H9 (cell line): ENCODE data around the gene TCF4. TPM values are rescaled to one million over a fixed set of nuclear protein-coding genes. Genes with fewer than 3 reads are reported as not detected.
A peak's percentile ranks its signal among the peaks of the same experiment; 100 is the strongest.

Source experiments
- DNase-seq: peaks from one replicate; pipeline ENCODE4 v3.0.0-alpha.2; 2017
- H2AFZ ChIP-seq: one replicate; pipeline ENCODE4 v1.6.1; 2013; ENCODE audit warnings: mild to moderate bottlenecking, low read length, control low read depth, moderate library complexity
- H2AK5ac ChIP-seq: 2 replicates; pipeline ENCODE4 v1.6.1; 2013; ENCODE audit warnings: low read length, control low read depth, mixed read lengths; ENCODE audit not compliant: insufficient read length
- H2BK120ac ChIP-seq: one replicate; pipeline ENCODE4 v1.6.1; 2013; ENCODE audit warnings: low read depth, mild to moderate bottlenecking, low read length, control low read depth, inconsistent platforms; ENCODE audit not compliant: poor library complexity, severe bottlenecking
- H2BK12ac ChIP-seq: 2 replicates; pipeline ENCODE4 v1.6.1; 2013; ENCODE audit warnings: low read length, control low read depth, mixed read lengths, low read depth; ENCODE audit not compliant: insufficient read length
- H2BK15ac ChIP-seq: 2 replicates; pipeline ENCODE4 v1.6.1; 2013; ENCODE audit warnings: low read depth, low read length, control low read depth
- H2BK20ac ChIP-seq: one replicate; pipeline ENCODE4 v1.6.1; 2013; ENCODE audit warnings: low read depth, mild to moderate bottlenecking, low read length, control low read depth, inconsistent platforms; ENCODE audit not compliant: poor library complexity, severe bottlenecking
- H2BK5ac ChIP-seq: 2 replicates; pipeline ENCODE4 v1.6.1; 2013; ENCODE audit warnings: low read length, control low read depth, mixed read lengths; ENCODE audit not compliant: insufficient read length
- H3K14ac ChIP-seq: 2 replicates; pipeline ENCODE4 v1.6.1; 2013; ENCODE audit warnings: low read length, control low read depth; ENCODE audit not compliant: insufficient read depth
- H3K18ac ChIP-seq: 2 replicates; pipeline ENCODE4 v1.6.1; 2013; ENCODE audit warnings: low read depth, mild to moderate bottlenecking, mixed read lengths, low read length, control low read depth; ENCODE audit not compliant: insufficient read length
- H3K23ac ChIP-seq: 2 replicates; pipeline ENCODE4 v1.6.1; 2013; ENCODE audit warnings: low read length, control low read depth, mixed read lengths, low read depth; ENCODE audit not compliant: insufficient read length
- H3K23me2 ChIP-seq: 2 replicates; pipeline ENCODE4 v1.6.1; 2013; ENCODE audit warnings: low read depth, mild to moderate bottlenecking, mixed read lengths, low read length, control low read depth; ENCODE audit not compliant: insufficient read length, poor library complexity, severe bottlenecking
- H3K27ac ChIP-seq: 2 replicates; pipeline ENCODE4 v1.5.1; 2013; ENCODE audit warnings: low read length, control low read depth, mixed read lengths, low read depth; ENCODE audit not compliant: insufficient read length
- H3K27me3 ChIP-seq: 2 replicates; pipeline ENCODE4 v1.6.1; 2013; ENCODE audit warnings: low read length, control low read depth, inconsistent platforms; ENCODE audit not compliant: insufficient read depth
- H3K4ac ChIP-seq: 2 replicates; pipeline ENCODE4 v1.6.1; 2013; ENCODE audit warnings: low read depth, mild to moderate bottlenecking, control low read depth, inconsistent platforms, low read length, moderate library complexity
- H3K4me1 ChIP-seq: 2 replicates; pipeline ENCODE4 v1.6.1; 2013; ENCODE audit warnings: low read length, control low read depth, inconsistent platforms; ENCODE audit not compliant: insufficient read depth
- H3K4me2 ChIP-seq: 2 replicates; pipeline ENCODE4 v1.6.1; 2013; ENCODE audit warnings: low read length, control low read depth, mixed read lengths; ENCODE audit not compliant: insufficient read length, insufficient read depth
- H3K56ac ChIP-seq: 2 replicates; pipeline ENCODE4 v1.6.1; 2013; ENCODE audit warnings: low read depth, mild to moderate bottlenecking, mixed read lengths, low read length, control low read depth; ENCODE audit not compliant: insufficient read length
- H3K79me1 ChIP-seq: 2 replicates; pipeline ENCODE4 v1.6.1; 2013; ENCODE audit warnings: low read depth, mild to moderate bottlenecking, moderate library complexity, low read length, control low read depth, inconsistent platforms; ENCODE audit not compliant: insufficient read depth, poor library complexity, severe bottlenecking
- H3K79me2 ChIP-seq: 2 replicates; pipeline ENCODE4 v1.6.1; 2013; ENCODE audit warnings: low read length, control low read depth, inconsistent platforms; ENCODE audit not compliant: insufficient read depth
- H3K9ac ChIP-seq: 2 replicates; pipeline ENCODE4 v1.6.1; 2013; ENCODE audit warnings: low read length, control low read depth, mixed read lengths; ENCODE audit not compliant: insufficient read length; ENCODE audit errors: extremely low read depth
- H3K9me3 ChIP-seq: one replicate; pipeline ENCODE4 v1.6.1; 2013; ENCODE audit warnings: low read depth, low read length, inconsistent platforms; ENCODE audit not compliant: control insufficient read depth
- H3T11ph ChIP-seq: one replicate; pipeline ENCODE4 v1.6.1; 2013; ENCODE audit warnings: mild to moderate bottlenecking, low read length, control low read depth, inconsistent platforms
- H4K20me1 ChIP-seq: one replicate; pipeline ENCODE4 v1.6.1; 2013; ENCODE audit not compliant: control insufficient read depth, insufficient read length, insufficient read depth
- H4K5ac ChIP-seq: 2 replicates; pipeline ENCODE4 v1.6.1; 2013; ENCODE audit warnings: low read depth, mild to moderate bottlenecking, mixed read lengths, low read length, control low read depth; ENCODE audit not compliant: insufficient read length
- H4K8ac ChIP-seq: replicated peaks from 2 replicates; pipeline ENCODE4 v1.6.1; 2013; ENCODE audit warnings: low read length, control low read depth, mixed read lengths, low read depth; ENCODE audit not compliant: insufficient read length
- H4K91ac ChIP-seq: 2 replicates; pipeline ENCODE4 v1.6.1; 2013; ENCODE audit warnings: low read depth, mild to moderate bottlenecking, moderate library complexity, mixed read lengths, low read length, control low read depth; ENCODE audit not compliant: insufficient read length
- H3K27ac Mint-ChIP-seq, 3 experiments: 2 replicates in 2 of 3; 3 replicates in 1 of 3; pipeline ENCODE4 v1.8.0; 2020 to 2021; ENCODE audit warnings: mixed read lengths in 3 of 3, mild to moderate bottlenecking in 1 of 3, moderate library complexity in 1 of 3
- H3K27me3 Mint-ChIP-seq: 2 replicates; pipeline ENCODE4 v1.8.0; 2021; ENCODE audit warnings: low read depth, mild to moderate bottlenecking, moderate library complexity, mixed read lengths
- H3K36me3 Mint-ChIP-seq, 3 experiments: 2 replicates in 2 of 3; 3 replicates in 1 of 3; pipeline ENCODE4 v1.8.0; 2020 to 2021; ENCODE audit warnings: low read depth in 3 of 3, mixed read lengths in 3 of 3; ENCODE audit not compliant: insufficient read depth in 1 of 3
- H3K4me1 Mint-ChIP-seq, 2 experiments: 2 replicates each; pipeline ENCODE4 v1.8.0; 2020; ENCODE audit warnings: mixed read lengths in 2 of 2
- H3K4me3 Mint-ChIP-seq, 2 experiments: 2 replicates in 1 of 2; 3 replicates in 1 of 2; pipeline ENCODE4 v1.8.0; 2020 to 2021; ENCODE audit warnings: mild to moderate bottlenecking in 2 of 2, mixed read lengths in 2 of 2, moderate library complexity in 1 of 2
- H3K9me3 Mint-ChIP-seq, 2 experiments: 2 replicates in 1 of 2; 3 replicates in 1 of 2; pipeline ENCODE4 v1.8.0; 2020; ENCODE audit warnings: mild to moderate bottlenecking in 2 of 2, mixed read lengths in 2 of 2, moderate library complexity in 1 of 2
- CTCF ChIP-seq: fragments of 200-600 bp; sonication (generic); conservative IDR thresholded peaks from 3 replicates; pipeline ENCODE4 v1.8.0; 2021; ENCODE audit warnings: antibody characterized with exemption, mild to moderate bottlenecking
- total RNA-seq: library from RNA; stranded (reverse); gene quantifications from 2 replicates; pipeline ENCODE4 v1.2.1, GENCODE V29; 2021

TCF4 gene
- total RNA-seq, 1 experiment from 2014 or later, result 99.4 TPM

- Histone ChIP-seq H3K56ac (no peak overlapping the region), H2BK5ac (no peak overlapping the region), H3K4me2 (no peak overlapping the region), H3K23me2 (no peaks in the 10 kb centered on the region), H3K79me2 (peaks cover 12% of the 10 kb centered on the region), H3K9ac (no peak overlapping the region), H2BK20ac (no peak overlapping the region), H3K14ac (no peak overlapping the region), H3K79me1 (no peaks in the 10 kb centered on the region), H3K4me1 (peaks cover 5% of the 10 kb centered on the region; the same call in 1 of the 2 replicates), H2AFZ (no peak overlapping the region), H4K8ac (no peak overlapping the region), H3K18ac (no peak overlapping the region), H4K20me1 (no peaks in the 10 kb centered on the region), H2BK120ac (no peak overlapping the region), H3K4ac (no peak overlapping the region), H3K9me3 (no peaks in the 10 kb centered on the region), H3T11ph (no peak overlapping the region), H3K27ac (no peak overlapping the region), H3K27me3 (no peaks in the 10 kb centered on the region), H4K91ac (no peak overlapping the region), H3K23ac (no peak overlapping the region), H2AK5ac (no peak overlapping the region), H2BK12ac (no peak overlapping the region), H4K5ac (no peak overlapping the region), H2BK15ac (no peak overlapping the region)
- no peak for DNase-seq
- Mint-ChIP-seq H3K27me3 (no peaks in the 10 kb centered on the region), H3K36me3 (no peaks in the 10 kb centered on the region), H3K9me3 (no peaks in the 10 kb centered on the region), H3K4me3 (no peak overlapping the region), H3K4me1 (peaks cover 63 to 67% of the 10 kb centered on the region in 2 experiments), H3K27ac (peak overlapping the region in 1 of 3 experiments; percentile 55; a peak in 1 of 7 replicates)
- no peak for TF ChIP-seq CTCF
Measured at GRCh38 chr18:55414475-55414874, 173.5 kb downstream of the TCF4 start.
